ENCODE data around the gene OLFML1. TPM values are rescaled to one million over a fixed set of nuclear protein-coding genes. Genes with fewer than 3 reads are reported as not detected.

OLFML1 gene
- total and polyA plus RNA-seq, 12 donors = 4.0 to 12.6 (median 6.2) TPM

DNA sequence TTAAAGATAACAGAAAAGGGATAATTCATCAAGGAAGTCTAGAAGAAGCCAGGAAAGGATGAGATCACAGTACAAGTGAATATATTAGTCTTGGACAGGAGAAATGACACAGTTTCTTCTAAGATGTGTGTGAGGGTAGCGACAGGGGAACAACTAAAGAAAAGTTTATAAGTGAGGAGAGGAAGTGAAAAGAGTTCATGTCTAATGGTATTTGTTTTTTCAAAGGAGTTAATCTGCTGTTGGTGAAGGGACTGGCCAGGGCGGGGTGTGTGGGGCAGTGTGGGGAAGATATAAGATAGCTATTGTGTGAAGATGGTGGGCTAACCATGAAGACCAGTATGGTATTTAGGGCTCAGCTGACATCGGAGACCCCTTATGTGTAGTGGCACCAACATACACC, 20.9 kb downstream of the OLFML1 start:
- WGBS, 4 donors = 84 to 96% (median 91%) methylated on average over 3 of the region's 3 CpGs

GRCh38 chr11:7508087-7508486, 22.8 kb downstream of the OLFML1 start:
- 92 to 96% (median 94%) methylated on average over 3 of the region's 3 CpGs for WGBS, 4 donors
- DNase-seq = no peak
- Histone ChIP-seq H3K27ac (no peak overlapping the region), H3K36me3 (replicated peaks in 1 of 2) (no peaks in the 10 kb centered on the region), H3K4me1 (replicated peaks in 1 of 2) (peaks cover 5 to 19% of the 10 kb centered on the region in 2 donors), H3K9me3 (replicated peaks in 1 of 3) (no peaks in the 10 kb centered on the region), H3K27me3 (no peaks in the 10 kb centered on the region), H3K4me3 (no peak overlapping the region)
- no peak for TF ChIP-seq POLR2A (IDR thresholded peaks at IDR 0.05)
- no peak for TF ChIP-seq CTCF (IDR thresholded peaks at IDR 0.05)
- intact Hi-C loops (cut with DNase I) = no loop called here

More for the DNA sequence above, 20.9 kb downstream of the OLFML1 start:
- TF ChIP-seq POLR2A (IDR thresholded peaks at IDR 0.05) (no peak), CTCF (IDR thresholded peaks at IDR 0.05) (no peak)
- Histone ChIP-seq H3K36me3 (replicated peaks in 1 of 2) (no peaks in the 10 kb centered on the region), H3K27ac (no peak overlapping the region), H3K4me3 (no peak overlapping the region), H3K9me3 (replicated peaks in 1 of 3) (no peaks in the 10 kb centered on the region), H3K4me1 (replicated peaks in 1 of 2) (peaks cover 0 to under 1% of the 10 kb centered on the region in 2 donors), H3K27me3 (no peaks in the 10 kb centered on the region)
- intact Hi-C loops (cut with DNase I) = no loop called here
- DNase-seq = no peak

DNA sequence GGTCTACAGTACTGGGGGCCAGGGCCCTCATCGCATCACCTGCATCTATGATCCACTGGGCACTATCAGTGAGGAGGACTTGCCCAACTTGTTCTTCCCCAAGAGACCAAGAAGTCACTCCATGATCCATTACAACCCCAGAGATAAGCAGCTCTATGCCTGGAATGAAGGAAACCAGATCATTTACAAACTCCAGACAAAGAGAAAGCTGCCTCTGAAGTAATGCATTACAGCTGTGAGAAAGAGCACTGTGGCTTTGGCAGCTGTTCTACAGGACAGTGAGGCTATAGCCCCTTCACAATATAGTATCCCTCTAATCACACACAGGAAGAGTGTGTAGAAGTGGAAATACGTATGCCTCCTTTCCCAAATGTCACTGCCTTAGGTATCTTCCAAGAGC, 24.7 kb downstream of the OLFML1 start:
- Histone ChIP-seq H3K36me3 (replicated peaks in 1 of 2) (no peaks in the 10 kb centered on the region), H3K4me1 (replicated peaks in 1 of 2) (peaks cover 11 to 26% of the 10 kb centered on the region in 2 donors), H3K27ac (no peak overlapping the region), H3K4me3 (no peak overlapping the region), H3K27me3 (no peaks in the 10 kb centered on the region), H3K9me3 (replicated peaks in 1 of 3) (no peaks in the 10 kb centered on the region)
- DNase-seq = no peak
- intact Hi-C loops (cut with DNase I) = loop anchor here in 1 of 2 donors (10.0 kb wide), 1 partner anchor 155 kb away; no protein-coding TSS in a partner anchor
- 94 to 97% (median 96%) methylated on average over 1 to 2 of the region's 2 CpGs for WGBS, 4 donors
- TF ChIP-seq POLR2A (IDR thresholded peaks at IDR 0.05) = no peak
- TF ChIP-seq CTCF (IDR thresholded peaks at IDR 0.05) = no peak

DNA sequence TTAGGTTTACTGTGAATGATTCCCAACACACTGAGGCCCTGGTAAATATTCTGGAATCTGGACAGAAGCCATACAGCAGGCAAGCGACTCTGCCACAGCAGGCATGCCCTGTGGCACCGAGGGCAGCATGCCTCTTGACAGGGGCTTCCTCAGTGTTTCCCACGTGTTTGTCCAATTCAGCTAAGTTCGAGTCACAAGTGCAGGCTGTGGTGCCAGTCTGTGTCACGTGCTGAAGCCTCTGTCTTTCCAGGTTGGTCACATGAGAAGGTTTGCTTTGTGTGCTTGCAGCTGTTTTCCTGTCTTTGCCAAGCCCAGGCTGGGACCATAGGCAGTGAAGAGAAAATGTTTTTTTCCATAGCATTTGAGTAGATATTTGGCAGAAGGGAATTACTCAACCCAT, 26.1 kb downstream of the OLFML1 start:
- Histone ChIP-seq H3K27ac (peak overlapping the region in 1 of 5 donors; percentile 97), H3K4me1 (replicated peaks in 1 of 2) (peaks cover 11 to 26% of the 10 kb centered on the region in 2 donors), H3K4me3 (no peak overlapping the region), H3K27me3 (no peaks in the 10 kb centered on the region), H3K36me3 (replicated peaks in 1 of 2) (no peaks in the 10 kb centered on the region), H3K9me3 (replicated peaks in 1 of 3) (no peaks in the 10 kb centered on the region)
- TF ChIP-seq POLR2A (IDR thresholded peaks at IDR 0.05) (no peak), CTCF (IDR thresholded peaks at IDR 0.05) (no peak)
- peak; percentile 17 to 84 (median 45) for DNase-seq
- 39 to 55% (median 52%) methylated on average over 4 to 5 of the region's 5 CpGs for WGBS, 4 donors
- intact Hi-C loops (cut with DNase I) = loop anchor here in 1 of 2 donors (10.0 kb wide), 1 partner anchor 153 kb away; no protein-coding TSS in a partner anchor

Measured in adrenal gland (tissue), 12 donors.